Loucy (cell line): Measurements from ENCODE around the gene PHACTR1.

Experiments used
- H2AFZ ChIP-seq: fragments of 200-600 bp; sonication (generic); 2 replicates; pipeline ENCODE4 v1.6.0; 2016; ENCODE audit warnings: antibody characterized with exemption, mild to moderate bottlenecking, low read length, moderate library complexity
- H3F3A ChIP-seq: fragments of 200-600 bp; 2 replicates; pipeline ENCODE4 v1.6.0; 2016; ENCODE audit warnings: antibody characterized with exemption, low read depth, mild to moderate bottlenecking
- H3K27me3 ChIP-seq: fragments of 200-600 bp; sonication (generic); 2 replicates; pipeline ENCODE4 v1.6.1; 2014; ENCODE audit warnings: low read length, mild to moderate bottlenecking; ENCODE audit not compliant: insufficient read depth, poor library complexity, severe bottlenecking
- H3K36me3 ChIP-seq: fragments of 200-600 bp; sonication (generic); 2 replicates; pipeline ENCODE4 v1.6.1; 2016; ENCODE audit warnings: low read length; ENCODE audit not compliant: insufficient read depth
- H3K4me1 ChIP-seq: fragments of 200-600 bp; sonication (generic); 2 replicates; pipeline ENCODE4 v1.5.1; 2014; ENCODE audit warnings: low read length, mild to moderate bottlenecking; ENCODE audit not compliant: insufficient read depth, poor library complexity, severe bottlenecking
- H3K4me2 ChIP-seq: fragments of 200-600 bp; sonication (generic); 2 replicates; pipeline ENCODE4 v1.6.0; 2014; ENCODE audit warnings: antibody characterized with exemption, low read length, low read depth, mild to moderate bottlenecking; ENCODE audit not compliant: poor library complexity, severe bottlenecking
- H3K4me3 ChIP-seq: fragments of 200-600 bp; sonication (generic); 2 replicates; pipeline ENCODE4 v1.5.1; 2014; ENCODE audit warnings: low read length, mild to moderate bottlenecking, mixed read lengths; ENCODE audit not compliant: poor library complexity, severe bottlenecking
- H3K79me2 ChIP-seq: fragments of 200-600 bp; sonication (generic); 2 replicates; pipeline ENCODE4 v1.6.1; 2014; ENCODE audit warnings: low read length; ENCODE audit not compliant: insufficient read depth
- H3K9ac ChIP-seq: fragments of 200-600 bp; sonication (generic); 2 replicates; pipeline ENCODE4 v1.6.0; 2014; ENCODE audit warnings: mild to moderate bottlenecking, low read depth, low read length, moderate library complexity; ENCODE audit not compliant: poor library complexity, severe bottlenecking
- H3K9me2 ChIP-seq: fragments of 200-600 bp; sonication (generic); replicated peaks from 2 replicates; pipeline ENCODE4 v1.6.1; 2016; ENCODE audit warnings: low read depth, low read length, mixed read lengths
- H3K9me3 ChIP-seq: fragments of 200-600 bp; sonication (generic); 2 replicates; pipeline ENCODE4 v1.6.1; 2014; ENCODE audit warnings: mild to moderate bottlenecking, antibody characterized with exemption, low read length, low read depth; ENCODE audit not compliant: insufficient read depth
- H4K20me1 ChIP-seq: fragments of 200-600 bp; sonication (generic); 2 replicates; pipeline ENCODE4 v1.6.0; 2014; ENCODE audit warnings: antibody characterized with exemption, low read length, mild to moderate bottlenecking; ENCODE audit not compliant: insufficient read depth, poor library complexity, severe bottlenecking
- EZH2phosphoT487 ChIP-seq: fragments of 200-600 bp; IDR thresholded peaks from 2 replicates; pipeline ENCODE4 v1.6.1; 2018; ENCODE audit warnings: antibody characterized with exemption, mild to moderate bottlenecking, moderate library complexity, borderline replicate concordance
- TF ChIP-seq, protein P1 (sequence below): fragments of 200-600 bp; sonication (generic); conservative IDR thresholded peaks from 2 replicates; pipeline ENCODE4 v1.5.1; 2014; ENCODE audit warnings: mild to moderate bottlenecking, antibody characterized with exemption, low read length

Gene PHACTR1

DNA sequence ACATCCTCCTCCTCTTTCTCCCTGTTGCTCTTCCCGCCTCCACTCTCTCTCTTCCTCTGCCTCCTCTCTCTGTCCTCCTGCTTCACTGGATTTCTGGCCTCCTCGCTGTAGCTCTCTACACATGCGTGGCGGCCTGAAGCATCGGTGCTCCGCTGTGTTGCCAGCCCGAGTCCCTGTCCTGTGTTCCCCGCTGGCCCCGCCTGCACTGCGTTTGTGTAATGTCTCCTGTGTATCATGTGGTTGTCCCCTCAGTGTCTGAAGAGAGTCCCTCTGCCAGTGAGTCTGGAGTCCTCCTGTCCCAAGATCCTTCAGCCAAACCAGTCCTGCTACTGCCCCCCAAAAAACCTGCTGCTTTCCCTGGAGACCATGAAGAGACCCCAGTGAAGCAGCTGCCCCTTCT, 468.0 kb downstream of the PHACTR1 start:
- Histone ChIP-seq H3K4me1 (peaks cover 12% of the 10 kb centered on the region), H3F3A (no peaks in the 10 kb centered on the region), H3K9me3 (no peaks in the 10 kb centered on the region), H3K9ac (no peak overlapping the region), H3K79me2 (no peaks in the 10 kb centered on the region), H3K4me2 (no peak overlapping the region), H4K20me1 (no peaks in the 10 kb centered on the region), H3K27me3 (no peaks in the 10 kb centered on the region), H3K4me3 (no peak overlapping the region), H3K9me2 (no peaks in the 10 kb centered on the region), H3K36me3 (no peaks in the 10 kb centered on the region), H2AFZ (no peak overlapping the region)
- TF ChIP-seq EZH2phosphoT487: no peak
- TF ChIP-seq, protein P1, sequence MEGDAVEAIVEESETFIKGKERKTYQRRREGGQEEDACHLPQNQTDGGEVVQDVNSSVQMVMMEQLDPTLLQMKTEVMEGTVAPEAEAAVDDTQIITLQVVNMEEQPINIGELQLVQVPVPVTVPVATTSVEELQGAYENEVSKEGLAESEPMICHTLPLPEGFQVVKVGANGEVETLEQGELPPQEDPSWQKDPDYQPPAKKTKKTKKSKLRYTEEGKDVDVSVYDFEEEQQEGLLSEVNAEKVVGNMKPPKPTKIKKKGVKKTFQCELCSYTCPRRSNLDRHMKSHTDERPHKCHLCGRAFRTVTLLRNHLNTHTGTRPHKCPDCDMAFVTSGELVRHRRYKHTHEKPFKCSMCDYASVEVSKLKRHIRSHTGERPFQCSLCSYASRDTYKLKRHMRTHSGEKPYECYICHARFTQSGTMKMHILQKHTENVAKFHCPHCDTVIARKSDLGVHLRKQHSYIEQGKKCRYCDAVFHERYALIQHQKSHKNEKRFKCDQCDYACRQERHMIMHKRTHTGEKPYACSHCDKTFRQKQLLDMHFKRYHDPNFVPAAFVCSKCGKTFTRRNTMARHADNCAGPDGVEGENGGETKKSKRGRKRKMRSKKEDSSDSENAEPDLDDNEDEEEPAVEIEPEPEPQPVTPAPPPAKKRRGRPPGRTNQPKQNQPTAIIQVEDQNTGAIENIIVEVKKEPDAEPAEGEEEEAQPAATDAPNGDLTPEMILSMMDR: no peak

DNA sequence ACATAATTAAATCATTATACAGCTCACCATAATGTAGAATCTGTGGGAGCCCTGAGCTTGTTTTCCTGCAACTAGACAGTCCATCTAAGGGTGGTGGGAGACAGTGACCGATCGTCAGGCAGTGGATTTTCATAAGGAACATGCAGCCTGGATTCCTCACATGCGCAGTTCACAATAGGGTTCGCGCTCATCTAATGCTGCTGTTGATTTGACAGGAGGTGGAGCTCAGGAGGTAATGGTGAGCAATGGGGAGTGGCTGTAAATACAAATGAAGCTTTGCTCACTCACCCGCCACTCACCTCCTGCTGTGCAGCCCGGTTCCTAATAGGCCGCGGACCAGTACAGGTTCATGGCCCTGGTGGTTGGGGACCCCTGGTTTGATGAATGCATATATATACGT, 470.3 kb downstream of the PHACTR1 start:
- Histone ChIP-seq H3K4me2 (no peak overlapping the region), H3K9me2 (no peaks in the 10 kb centered on the region), H3K9ac (no peak overlapping the region), H2AFZ (no peak overlapping the region), H3K4me3 (no peak overlapping the region), H4K20me1 (no peaks in the 10 kb centered on the region), H3K9me3 (no peaks in the 10 kb centered on the region), H3K4me1 (peaks cover 6% of the 10 kb centered on the region), H3K36me3 (no peaks in the 10 kb centered on the region), H3F3A (no peaks in the 10 kb centered on the region), H3K27me3 (no peaks in the 10 kb centered on the region), H3K79me2 (no peaks in the 10 kb centered on the region)
- TF ChIP-seq, protein P1: no peak
- no peak for TF ChIP-seq EZH2phosphoT487

DNA sequence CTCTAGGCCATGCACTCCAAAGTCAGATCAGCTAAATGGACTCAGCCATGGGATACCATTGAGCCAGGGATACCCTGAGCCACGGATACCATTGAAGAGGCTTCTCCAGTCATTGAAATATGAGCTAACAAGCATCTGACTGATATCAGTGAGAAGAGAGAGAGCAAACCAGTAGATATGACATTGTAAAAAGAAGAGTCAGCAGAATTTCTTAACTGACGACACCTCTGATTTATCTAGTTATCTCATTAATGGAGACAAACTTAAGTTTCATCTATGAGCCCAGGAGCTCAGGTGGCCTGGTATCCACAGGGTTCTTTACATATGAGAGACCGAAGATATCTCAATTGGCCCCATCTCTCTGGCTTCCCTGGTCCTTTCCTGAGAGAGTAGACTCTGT, 471.1 kb downstream of the PHACTR1 start:
- Histone ChIP-seq H3K9ac (no peak overlapping the region), H2AFZ (no peak overlapping the region), H3K27me3 (no peaks in the 10 kb centered on the region), H3K4me1 (peaks cover 6% of the 10 kb centered on the region), H4K20me1 (no peaks in the 10 kb centered on the region), H3K9me3 (no peaks in the 10 kb centered on the region), H3F3A (no peaks in the 10 kb centered on the region), H3K4me2 (no peak overlapping the region), H3K36me3 (no peaks in the 10 kb centered on the region), H3K79me2 (no peaks in the 10 kb centered on the region), H3K4me3 (no peak overlapping the region), H3K9me2 (no peaks in the 10 kb centered on the region)
- TF ChIP-seq, protein P1: no peak
- TF ChIP-seq EZH2phosphoT487: no peak
